CD8-positive, alpha-beta memory T cell (primary cell): ENCODE measurements around the gene RTN4RL1. TPM values are rescaled to one million over a fixed set of nuclear protein-coding genes. Genes with fewer than 3 reads are reported as not detected.
"Not testable (repeated sequence)": the region's sequence is repeated elsewhere in the genome, so short reads cannot be mapped to it uniquely, and the experiment has no call there.

ENCODE experiments used
- CTCF ChIA-PET: fragments of 350-600 bp; sonication (Branson Sonifier 250); formaldehyde crosslinking; loops from one replicate; lab custom pipeline; 2021; ENCODE audit warnings: antibody characterized with exemption; lab: Charles Lee
- POLR2A ChIA-PET: fragments of 350-600 bp; sonication (Branson Sonifier 250); formaldehyde crosslinking; loops from one replicate; lab custom pipeline; 2021; ENCODE audit warnings: antibody characterized with exemption; lab: Charles Lee
- DNase-seq, 5 donors: peaks; one replicate each; pipeline versions ENCODE4 v3.0.0 to v3.0.0-alpha.2; 2020 to 2022; ENCODE audit warnings: mixed read lengths in 1 of 5
- H3K27ac ChIP-seq: one replicate; pipeline ENCODE4 v1.7.0; 2013; ENCODE audit warnings: low read depth, mild to moderate bottlenecking, low read length, moderate library complexity
- H3K27me3 ChIP-seq: 2 replicates; pipeline ENCODE4 v1.7.0; 2013; ENCODE audit warnings: low read length, mild to moderate bottlenecking; ENCODE audit not compliant: insufficient read depth, poor library complexity, severe bottlenecking
- H3K36me3 ChIP-seq: 2 replicates; pipeline ENCODE4 v1.7.0; 2013; ENCODE audit warnings: mild to moderate bottlenecking, low read length, moderate library complexity; ENCODE audit not compliant: insufficient read depth
- H3K4me1 ChIP-seq: 2 replicates; pipeline ENCODE4 v1.7.0; 2013; ENCODE audit warnings: mild to moderate bottlenecking, low read length, moderate library complexity; ENCODE audit not compliant: insufficient read depth
- H3K4me3 ChIP-seq: 2 replicates; pipeline ENCODE4 v1.7.0; 2013; ENCODE audit warnings: mild to moderate bottlenecking, low read length
- H3K9me3 ChIP-seq: 2 replicates; pipeline ENCODE4 v1.7.0; 2013; ENCODE audit warnings: mild to moderate bottlenecking, low read length
- H3K27ac Mint-ChIP-seq, 8 donors: one replicate each; pipeline ENCODE4 v1.8.0; 2020 to 2021; ENCODE audit warnings: mixed read lengths in 8 of 8, mild to moderate bottlenecking in 6 of 8, inconsistent platforms in 3 of 8, moderate library complexity in 3 of 8
- H3K27me3 Mint-ChIP-seq, 2 donors: one replicate each; pipeline ENCODE4 v1.8.0; 2020 to 2021; ENCODE audit warnings: mixed read lengths in 2 of 2, mild to moderate bottlenecking in 1 of 2, moderate library complexity in 1 of 2
- H3K36me3 Mint-ChIP-seq, 3 donors: one replicate each; pipeline ENCODE4 v1.8.0; 2020 to 2021; ENCODE audit warnings: mixed read lengths in 3 of 3, inconsistent platforms in 1 of 3, mild to moderate bottlenecking in 1 of 3
- H3K4me1 Mint-ChIP-seq, 3 donors: one replicate each; pipeline ENCODE4 v1.8.0; 2020 to 2021; ENCODE audit warnings: mixed read lengths in 3 of 3, inconsistent platforms in 1 of 3, mild to moderate bottlenecking in 1 of 3
- H3K4me3 Mint-ChIP-seq, 7 donors: one replicate each; pipeline ENCODE4 v1.8.0; 2020 to 2021; ENCODE audit warnings: mixed read lengths in 7 of 7, mild to moderate bottlenecking in 6 of 7, moderate library complexity in 4 of 7, inconsistent platforms in 2 of 7
- H3K9me3 Mint-ChIP-seq, 5 donors: one replicate each; pipeline ENCODE4 v1.8.0; 2020 to 2022; ENCODE audit warnings: mixed read lengths in 5 of 5, mild to moderate bottlenecking in 3 of 5, moderate library complexity in 2 of 5, inconsistent platforms in 1 of 5
- polyA plus RNA-seq: library from polyadenylated mRNA; unstranded; fragments of 300-500 nt; fragmentation: Illumina TruSeq; gene quantifications from one replicate; pipeline ENCODE4 v1.2.3, GENCODE V29; 2021
- total RNA-seq, 2 experiments: library from RNA; stranded (reverse); gene quantifications; one replicate each; pipeline ENCODE4 v1.2.3, GENCODE V29; 2021

Gene RTN4RL1
- total and polyA plus RNA-seq, 3 experiments from 2014 or later = 0.32 to 1.2 (median 1.0) TPM

GRCh38 chr17:1896243-1897104 is 128.7 kb downstream of the RTN4RL1 start:
- Mint-ChIP-seq H3K4me1 (peaks cover 3 to 4% (median 3%) of the 10 kb centered on the region in 3 donors), H3K9me3 (no peaks in the 10 kb centered on the region), H3K4me3 (no peak overlapping the region), H3K27me3 (no peaks in the 10 kb centered on the region), H3K27ac (peak overlapping the region in 1 of 8 donors; percentile 33), H3K36me3 (peaks cover 4 to 78% (median 30%) of the 10 kb centered on the region in 3 donors)
- H3K27ac ChIP-seq = no peak overlapping the region
- H3K9me3 ChIP-seq = no peaks in the 10 kb centered on the region
- CTCF ChIA-PET = no interaction called here
- H3K36me3 ChIP-seq = peaks cover 61% of the 10 kb centered on the region
- H3K27me3 ChIP-seq = no peaks in the 10 kb centered on the region
- POLR2A ChIA-PET = no interaction called here
- no peaks in the 10 kb centered on the region for H3K4me1 ChIP-seq
- DNase-seq = peak in 1 of 5 donors; percentile 33
- H3K4me3 ChIP-seq = no peak overlapping the region

GRCh38 chr17:1895479-1895878 is 129.7 kb downstream of the RTN4RL1 start:
- H3K27me3 Mint-ChIP-seq, H3K4me1 ChIP-seq, H3K27ac ChIP-seq, H3K4me3 Mint-ChIP-seq, H3K4me3 ChIP-seq, H3K27me3 ChIP-seq, POLR2A ChIA-PET, H3K27ac Mint-ChIP-seq, CTCF ChIA-PET, H3K9me3 ChIP-seq, H3K9me3 Mint-ChIP-seq: not testable (repeated sequence)
- Mint-ChIP-seq H3K4me1 (peaks cover 10 to 12% (median 12%) of the 10 kb centered on the region in 3 donors), H3K36me3 (peaks cover 4 to 87% (median 31%) of the 10 kb centered on the region in 3 donors)
- peaks cover 63% of the 10 kb centered on the region for H3K36me3 ChIP-seq
- DNase-seq = peak in 1 of 5 donors; percentile 9

GRCh38 chr17:1894753-1895339 is 130.3 kb downstream of the RTN4RL1 start:
- Histone ChIP-seq H3K4me1 (no peaks in the 10 kb centered on the region), H3K36me3 (peaks cover 63% of the 10 kb centered on the region), H3K4me3 (no peak overlapping the region), H3K27ac (no peak overlapping the region), H3K9me3 (no peaks in the 10 kb centered on the region), H3K27me3 (no peaks in the 10 kb centered on the region)
- Mint-ChIP-seq H3K4me1 (peaks cover 10 to 12% (median 12%) of the 10 kb centered on the region in 3 donors), H3K4me3 (no peak overlapping the region), H3K27ac (no peak overlapping the region), H3K36me3 (peaks cover 4 to 90% (median 31%) of the 10 kb centered on the region in 3 donors), H3K27me3 (no peaks in the 10 kb centered on the region), H3K9me3 (no peaks in the 10 kb centered on the region)
- CTCF ChIA-PET = interaction anchor here (0.7 to 1.4 kb wide), 2 partner anchors 13 to 245 kb away, joined by 3 read pairs; partner anchors contain the start of gene RILP
- POLR2A ChIA-PET = no interaction called here
- DNase-seq = no peak

- Histone ChIP-seq H3K27me3 (no peaks in the 10 kb centered on the region), H3K4me1 (no peaks in the 10 kb centered on the region), H3K27ac (peak overlapping the region; percentile 57), H3K4me3 (no peak overlapping the region), H3K9me3 (no peaks in the 10 kb centered on the region), H3K36me3 (peaks cover 44% of the 10 kb centered on the region)
- POLR2A ChIA-PET = no interaction called here
- H3K27ac Mint-ChIP-seq = peak overlapping the region; percentile 82 to 97 (median 93)
- no peaks in the 10 kb centered on the region for H3K9me3 Mint-ChIP-seq
- peak; percentile 11 to 71 (median 23) for DNase-seq
- H3K27me3 Mint-ChIP-seq = no peaks in the 10 kb centered on the region
- CTCF ChIA-PET = interaction anchor here (1.2 kb wide), 1 partner anchor 23 kb away, joined by 3 read pairs; no protein-coding TSS in a partner anchor
- H3K36me3 Mint-ChIP-seq = peaks cover 16 to 86% (median 28%) of the 10 kb centered on the region in 3 donors
- peak overlapping the region in 6 of 7 donors; percentile 7 to 71 (median 62) for H3K4me3 Mint-ChIP-seq
- H3K4me1 Mint-ChIP-seq = peaks cover 10 to 12% (median 12%) of the 10 kb centered on the region in 3 donors
Observed at GRCh38 chr17:1890758-1891450, 134.2 kb downstream of the RTN4RL1 start.

- H3K4me1 ChIP-seq = no peaks in the 10 kb centered on the region
- Mint-ChIP-seq H3K27ac (peak overlapping the region in 3 of 8 donors; percentile 43 to 76 (median 47)), H3K27me3 (no peaks in the 10 kb centered on the region), H3K4me1 (peaks cover 10 to 12% (median 12%) of the 10 kb centered on the region in 3 donors), H3K36me3 (peaks cover 25 to 89% (median 36%) of the 10 kb centered on the region in 3 donors), H3K4me3 (no peak overlapping the region), H3K9me3 (no peaks in the 10 kb centered on the region)
- peaks cover 49% of the 10 kb centered on the region for H3K36me3 ChIP-seq
- H3K27me3 ChIP-seq = no peaks in the 10 kb centered on the region
- CTCF ChIA-PET = no interaction called here
- peak in 1 of 5 donors; percentile 18 for DNase-seq
- no peak overlapping the region for H3K4me3 ChIP-seq
- no peaks in the 10 kb centered on the region for H3K9me3 ChIP-seq
- POLR2A ChIA-PET = no interaction called here
- H3K27ac ChIP-seq = no peak overlapping the region
Observed at GRCh38 chr17:1888741-1889140, 136.4 kb downstream of the RTN4RL1 start.

Other genes starting within 250 kb of the RTN4RL1 start
- gene SMYD4, start 195.4 kb downstream of the RTN4RL1 start, total RNA-seq = 10 to 100 TPM; 18.7 to 20.1 TPM
- gene SMYD4, start 195.4 kb downstream of the RTN4RL1 start, polyA plus RNA-seq = 16.4 TPM
- 100 to 1,000 TPM; 168 to 192 TPM for gene RPA1, start 195.3 kb downstream of the RTN4RL1 start, total RNA-seq
- gene RPA1, start 195.3 kb downstream of the RTN4RL1 start, polyA plus RNA-seq = 92.3 TPM
- 10 to 100 TPM; 38.5 to 43.8 TPM for gene DPH1, start 4.8 kb upstream of the RTN4RL1 start, total RNA-seq
- gene DPH1, start 4.8 kb upstream of the RTN4RL1 start, polyA plus RNA-seq = 33.2 TPM
- 10 to 100 TPM; 54.2 to 56.2 TPM for gene OVCA2, start 16.7 kb upstream of the RTN4RL1 start, total RNA-seq
- 60.0 TPM for gene OVCA2, start 16.7 kb upstream of the RTN4RL1 start, polyA plus RNA-seq
- gene HIC1, start 29.8 kb upstream of the RTN4RL1 start, total RNA-seq = 10 to 100 TPM; 39.5 to 42.7 TPM
- 1.3 TPM for gene HIC1, start 29.8 kb upstream of the RTN4RL1 start, polyA plus RNA-seq